SU-DHL-6 (cell line): ENCODE data around the gene MAP3K2.

Experiments used
- H2AFZ ChIP-seq: fragments of 200-600 bp; sonication (generic); 2 replicates; pipeline ENCODE4 v1.6.1; 2014; ENCODE audit warnings: low read depth, mild to moderate bottlenecking, moderate library complexity, mixed read lengths, antibody characterized with exemption, low read length; ENCODE audit not compliant: severe bottlenecking
- H3F3A ChIP-seq: fragments of 200-600 bp; shearing (Covaris generic); 2 replicates; pipeline ENCODE4 v1.6.0; 2016; ENCODE audit warnings: antibody characterized with exemption, mild to moderate bottlenecking; ENCODE audit not compliant: insufficient read depth
- H3K27ac ChIP-seq: fragments of 200-600 bp; sonication (generic); 2 replicates; pipeline ENCODE4 v1.5.1; 2016; ENCODE audit warnings: low read depth, mild to moderate bottlenecking, low read length, moderate library complexity, mixed read lengths
- H3K27me3 ChIP-seq: fragments of 200-600 bp; sonication (generic), shearing (Covaris generic); 2 replicates; pipeline ENCODE4 v1.6.0; 2014; ENCODE audit warnings: mild to moderate bottlenecking, low read length
- H3K36me3 ChIP-seq: fragments of 200-600 bp; sonication (generic); 2 replicates; pipeline ENCODE4 v1.6.1; 2014; ENCODE audit warnings: mild to moderate bottlenecking, low read length, mixed read lengths
- H3K4me2 ChIP-seq: fragments of 300-600, 200-600 bp; shearing (Covaris generic), sonication (generic); 2 replicates; pipeline ENCODE4 v1.6.0; 2014; ENCODE audit warnings: low read length, low read depth, mild to moderate bottlenecking; ENCODE audit not compliant: poor library complexity, severe bottlenecking
- H3K4me3 ChIP-seq: fragments of 200-600 bp; sonication (generic); 2 replicates; pipeline ENCODE4 v1.5.1; 2014; ENCODE audit warnings: antibody characterized with exemption, low read length, mild to moderate bottlenecking, mixed read lengths; ENCODE audit not compliant: insufficient read depth, poor library complexity, severe bottlenecking
- H3K79me2 ChIP-seq: fragments of 200-600 bp; sonication (generic); 2 replicates; pipeline ENCODE4 v1.6.1; 2014; ENCODE audit warnings: mild to moderate bottlenecking, low read length, moderate library complexity; ENCODE audit not compliant: insufficient read depth
- H3K9ac ChIP-seq: fragments of 200-600 bp; sonication (generic); 2 replicates; pipeline ENCODE4 v1.7.0; 2014; ENCODE audit warnings: mild to moderate bottlenecking, low read length
- H3K9me2 ChIP-seq: fragments of 200-600 bp; sonication (generic); replicated peaks from 2 replicates; pipeline ENCODE4 v1.6.1; 2014; ENCODE audit warnings: low read length; ENCODE audit not compliant: insufficient read depth
- H3K9me3 ChIP-seq: fragments of 200-600 bp; sonication (generic); 2 replicates; pipeline ENCODE4 v1.6.1; 2014; ENCODE audit warnings: low read length, mixed read lengths; ENCODE audit not compliant: insufficient read depth
- H4K20me1 ChIP-seq: fragments of 200-600 bp; sonication (generic); 2 replicates; pipeline ENCODE4 v1.6.1; 2014; ENCODE audit warnings: low read depth, mild to moderate bottlenecking, antibody characterized with exemption, low read length, moderate library complexity, mixed read lengths
- CTCF ChIP-seq: fragments of 200-600 bp; sonication (generic); IDR thresholded peaks from one replicate; pipeline ENCODE4 v1.5.1; 2017; ENCODE audit warnings: antibody characterized with exemption, mild to moderate bottlenecking, low read length, moderate library complexity; ENCODE audit not compliant: insufficient read depth, poor library complexity, severe bottlenecking
- EZH2phosphoT487 ChIP-seq: fragments of 200-600 bp; sonication (generic), shearing (Covaris generic); conservative IDR thresholded peaks from 2 replicates; pipeline ENCODE4 v1.6.1; 2018; ENCODE audit warnings: mild to moderate bottlenecking, antibody characterized with exemption, low read length, moderate library complexity, mixed read lengths

Gene MAP3K2

DNA sequence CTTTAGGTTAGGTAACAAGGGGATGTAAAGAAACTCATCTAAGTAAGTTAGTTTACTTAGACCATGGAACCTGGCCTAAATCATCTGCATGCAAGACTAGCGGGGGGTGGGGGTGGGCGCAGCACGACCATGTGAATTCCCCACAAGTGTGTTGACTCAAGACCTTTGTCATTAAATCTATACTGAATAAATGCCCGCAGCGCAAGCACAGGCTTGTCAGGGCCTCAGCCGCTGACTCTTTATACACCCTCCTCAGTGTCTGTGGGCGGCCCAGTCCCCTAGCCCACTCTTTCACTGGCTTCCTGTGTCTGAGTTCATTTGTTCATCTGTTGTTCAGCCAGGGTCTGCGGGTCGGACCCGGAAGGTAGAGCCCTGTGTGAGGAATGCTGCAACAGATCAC lies 17.8 kb downstream of the MAP3K2 start:
- Histone ChIP-seq H3F3A (no peaks in the 10 kb centered on the region), H3K9me3 (peaks cover 4% of the 10 kb centered on the region; the same call in 1 of the 2 replicates), H3K36me3 (no peaks in the 10 kb centered on the region), H3K9ac (no peak overlapping the region), H4K20me1 (no peaks in the 10 kb centered on the region), H3K27me3 (no peaks in the 10 kb centered on the region), H3K4me3 (no peak overlapping the region), H2AFZ (no peak overlapping the region), H3K9me2 (no peaks in the 10 kb centered on the region), H3K79me2 (peaks cover 96% of the 10 kb centered on the region), H3K4me2 (no peak overlapping the region), H3K27ac (no peak overlapping the region)
- TF ChIP-seq CTCF (no peak), EZH2phosphoT487 (no peak)

DNA sequence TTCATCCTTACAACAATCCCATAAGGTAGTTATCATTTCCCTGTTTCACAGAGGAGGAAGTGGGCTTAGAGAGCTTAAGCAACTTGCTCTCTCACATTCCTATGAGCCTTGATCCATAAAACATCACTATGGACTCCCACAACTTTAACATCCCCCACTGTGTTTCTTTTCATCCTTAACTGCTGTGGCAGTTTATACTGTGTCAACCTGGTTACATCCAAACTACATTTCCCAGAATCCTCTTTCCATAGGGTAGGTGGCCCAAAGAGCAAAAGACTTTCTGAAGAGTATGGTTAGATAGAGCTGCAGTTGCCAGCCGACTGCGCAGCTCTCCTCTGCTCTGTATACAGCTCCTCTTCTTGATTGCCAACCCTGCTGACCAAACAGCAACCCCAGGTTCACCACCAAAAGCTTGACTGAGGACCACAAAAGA lies 22.5 kb downstream of the MAP3K2 start:
- H3K4me3 ChIP-seq = no peak overlapping the region
- H3K36me3 ChIP-seq = no peaks in the 10 kb centered on the region
- no peak overlapping the region for H2AFZ ChIP-seq
- peaks cover 93% of the 10 kb centered on the region for H3K79me2 ChIP-seq
- no peak for TF ChIP-seq CTCF
- no peak for TF ChIP-seq EZH2phosphoT487
- H3F3A ChIP-seq = 0 out of 2 replicates have a peak, but pooled peaks cover 5% of the 10 kb centered on the region
- no peak overlapping the region for H3K9ac ChIP-seq
- H3K27me3 ChIP-seq = no peaks in the 10 kb centered on the region
- peaks cover 3% of the 10 kb centered on the region; the same call in 1 of the 2 replicates for H3K9me3 ChIP-seq
- H3K4me2 ChIP-seq = no peak overlapping the region
- no peaks in the 10 kb centered on the region for H3K9me2 ChIP-seq
- no peak overlapping the region for H3K27ac ChIP-seq
- peaks cover 14% of the 10 kb centered on the region; the same call in 1 of the 2 replicates for H4K20me1 ChIP-seq

GRCh38 chr2:127362971-127363370 lies 24.8 kb downstream of the MAP3K2 start:
- no peak overlapping the region for H3K27ac ChIP-seq
- H4K20me1 ChIP-seq = peaks cover 16% of the 10 kb centered on the region

More at GRCh38 chr2:127362971-127363370, 24.8 kb downstream of the MAP3K2 start:
- no peak overlapping the region for H3K4me2 ChIP-seq
- no peaks in the 10 kb centered on the region for H3K9me3 ChIP-seq
- H3K27me3 ChIP-seq = no peaks in the 10 kb centered on the region
- H3K36me3 ChIP-seq = no peaks in the 10 kb centered on the region
- H3K79me2 ChIP-seq = peaks cover 97% of the 10 kb centered on the region
- H3K9ac ChIP-seq = no peak overlapping the region
- TF ChIP-seq CTCF = no peak
- no peak for TF ChIP-seq EZH2phosphoT487
- 0 out of 2 replicates have a peak, but pooled peaks cover 7% of the 10 kb centered on the region for H3F3A ChIP-seq
- no peak overlapping the region for H2AFZ ChIP-seq
- H3K4me3 ChIP-seq = no peak overlapping the region
- no peaks in the 10 kb centered on the region for H3K9me2 ChIP-seq
